WTC11 (cell line): ENCODE data around the gene ACIN1. TPM values are rescaled to one million over a fixed set of nuclear protein-coding genes. Genes with fewer than 3 reads are reported as not detected.

Experiments
- ATAC-seq: fragments of 200-7000 bp; cut with Tn5 transposase; 2 replicates; pipeline ENCODE4 v1.10.0; 2021; ENCODE audit warnings: mild to moderate bottlenecking, moderate library complexity
- CTCF ChIA-PET: fragments of 300-600 bp; sonication (Branson Sonifier 250); formaldehyde crosslinking; loops from one replicate; lab custom pipeline; 2021; ENCODE audit warnings: antibody characterized with exemption; lab: Charles Lee
- POLR2A ChIA-PET: fragments of 350-600 bp; sonication (Branson Sonifier 250); formaldehyde crosslinking; loops from one replicate; lab custom pipeline; 2021; ENCODE audit warnings: antibody characterized with exemption; lab: Charles Lee
- DNase-seq: peaks from one replicate; pipeline ENCODE4 v3.0.0; 2021; ENCODE audit warnings: low spot score
- H3K27ac Mint-ChIP-seq: 2 replicates; pipeline ENCODE4 v1.8.0; 2021; ENCODE audit warnings: mixed read lengths
- H3K27me3 Mint-ChIP-seq: 2 replicates; pipeline ENCODE4 v1.8.0; 2021; ENCODE audit warnings: low read depth, mild to moderate bottlenecking, moderate library complexity, mixed read lengths
- H3K36me3 Mint-ChIP-seq: 2 replicates; pipeline ENCODE4 v1.8.0; 2021; ENCODE audit warnings: mixed read lengths
- H3K4me1 Mint-ChIP-seq: 2 replicates; pipeline ENCODE4 v1.8.0; 2022; ENCODE audit warnings: mixed read lengths
- H3K4me3 Mint-ChIP-seq: 2 replicates; pipeline ENCODE4 v1.8.0; 2021; ENCODE audit warnings: mild to moderate bottlenecking, moderate library complexity, mixed read lengths
- H3K9me3 Mint-ChIP-seq: 2 replicates; pipeline ENCODE4 v1.8.0; 2021; ENCODE audit warnings: mixed read lengths
- ATF2 ChIP-seq: sonication (generic); formaldehyde crosslinking; IDR thresholded peaks from 2 replicates; pipeline ENCODE4 v1.8.1; 2022; ENCODE audit warnings: low read depth, missing genetic modification reagents, borderline replicate concordance
- HMGA2 ChIP-seq: fragments of 250-450 bp; sonication (Bioruptor Pico); IDR thresholded peaks from 2 replicates; pipeline ENCODE4 v1.4.0; 2021; ENCODE audit warnings: mild to moderate bottlenecking, moderate library complexity
- JUN ChIP-seq: sonication (generic); formaldehyde crosslinking; IDR thresholded peaks from 2 replicates; pipeline ENCODE4 v1.8.0; 2023; ENCODE audit warnings: mild to moderate bottlenecking, missing genetic modification reagents
- MXD4 ChIP-seq: fragments of 250-450 bp; sonication (Bioruptor Pico); IDR thresholded peaks from 2 replicates; pipeline ENCODE4 v1.8.0; 2021; ENCODE audit warnings: mild to moderate bottlenecking, moderate library complexity, borderline replicate concordance
- MYBL2 ChIP-seq: sonication (generic); formaldehyde crosslinking; IDR thresholded peaks from 2 replicates; pipeline ENCODE4 v1.8.1; 2023; ENCODE audit warnings: mild to moderate bottlenecking, moderate library complexity, missing genetic modification reagents
- NFATC4 ChIP-seq: fragments of 250-450 bp; sonication (Bioruptor Pico); IDR thresholded peaks from 2 replicates; pipeline ENCODE4 v1.9.0; 2021; ENCODE audit warnings: mild to moderate bottlenecking
- PRRX2 ChIP-seq: fragments of 250-450 bp; sonication (Bioruptor Pico); IDR thresholded peaks from 2 replicates; pipeline ENCODE4 v1.8.0; 2021; ENCODE audit warnings: mild to moderate bottlenecking
- SP1 ChIP-seq: sonication (generic); formaldehyde crosslinking; conservative IDR thresholded peaks from 2 replicates; pipeline ENCODE4 v1.8.1; 2022; ENCODE audit warnings: missing genetic modification reagents
- STAT6 ChIP-seq: sonication (generic); formaldehyde crosslinking; conservative IDR thresholded peaks from 2 replicates; pipeline ENCODE4 v1.8.1; 2023; ENCODE audit warnings: mild to moderate bottlenecking, low read depth, missing genetic modification reagents, moderate library complexity
- TP53 ChIP-seq: sonication (generic); formaldehyde crosslinking; IDR thresholded peaks from 2 replicates; pipeline ENCODE4 v1.8.1; 2023; ENCODE audit warnings: mild to moderate bottlenecking, missing genetic modification reagents
- ZBTB21 ChIP-seq: sonication (generic); formaldehyde crosslinking; IDR thresholded peaks from 2 replicates; pipeline ENCODE4 v1.8.1; 2023; ENCODE audit warnings: mild to moderate bottlenecking, missing genetic modification reagents, borderline replicate concordance
- ZNF138 ChIP-seq: sonication (generic); formaldehyde crosslinking; conservative IDR thresholded peaks from 2 replicates; pipeline ENCODE4 v1.8.1; 2022; ENCODE audit warnings: mild to moderate bottlenecking, moderate library complexity, missing genetic modification reagents
- ZNF219 ChIP-seq: sonication (generic); formaldehyde crosslinking; IDR thresholded peaks from 2 replicates; pipeline ENCODE4 v1.8.0; 2023; ENCODE audit warnings: missing genetic modification reagents, mild to moderate bottlenecking, borderline replicate concordance
- ZNF232 ChIP-seq: sonication (generic); formaldehyde crosslinking; IDR thresholded peaks from 2 replicates; pipeline ENCODE4 v1.8.0; 2022; ENCODE audit warnings: mild to moderate bottlenecking, missing genetic modification reagents
- ZNF281 ChIP-seq: sonication (generic); formaldehyde crosslinking; IDR thresholded peaks from 2 replicates; pipeline ENCODE4 v1.8.0; 2023; ENCODE audit warnings: mild to moderate bottlenecking, missing genetic modification reagents
- ZNF396 ChIP-seq: fragments of 250-450 bp; sonication (Bioruptor Pico); IDR thresholded peaks from 2 replicates; pipeline ENCODE4 v1.8.0; 2021; ENCODE audit warnings: mild to moderate bottlenecking, moderate library complexity, borderline replicate concordance
- ZNF416 ChIP-seq: fragments of 250-450 bp; sonication (Bioruptor Pico); IDR thresholded peaks from 2 replicates; pipeline ENCODE4 v1.9.0; 2021; ENCODE audit warnings: mild to moderate bottlenecking, inconsistent platforms
- total RNA-seq: library from RNA; stranded (reverse); gene quantifications from 3 replicates; pipeline ENCODE4 v1.2.3, GENCODE V29; 2021
- TF ChIP-seq, protein P1 (sequence below): fragments of 250-450 bp; sonication (Bioruptor Pico); IDR thresholded peaks from 2 replicates; pipeline ENCODE4 v2.1.2; 2022; ENCODE audit warnings: mild to moderate bottlenecking, moderate library complexity
- TF ChIP-seq, protein P2 (sequence below): sonication (generic); formaldehyde crosslinking; conservative IDR thresholded peaks from 2 replicates; pipeline ENCODE4 v1.8.1; 2022; ENCODE audit warnings: mild to moderate bottlenecking, missing genetic modification reagents
- TF ChIP-seq, protein P3 (sequence below): sonication (generic); formaldehyde crosslinking; IDR thresholded peaks from 2 replicates; pipeline ENCODE4 v1.8.0; 2022; ENCODE audit warnings: mild to moderate bottlenecking, missing genetic modification reagents
- TF ChIP-seq, protein P4 (sequence below): sonication (generic); formaldehyde crosslinking; IDR thresholded peaks from 2 replicates; pipeline ENCODE4 v1.8.0; 2023; ENCODE audit warnings: missing genetic modification reagents, mild to moderate bottlenecking, borderline replicate concordance

The ACIN1 gene
- total RNA-seq, 1 experiment from 2014 or later = 229 TPM

DNA sequence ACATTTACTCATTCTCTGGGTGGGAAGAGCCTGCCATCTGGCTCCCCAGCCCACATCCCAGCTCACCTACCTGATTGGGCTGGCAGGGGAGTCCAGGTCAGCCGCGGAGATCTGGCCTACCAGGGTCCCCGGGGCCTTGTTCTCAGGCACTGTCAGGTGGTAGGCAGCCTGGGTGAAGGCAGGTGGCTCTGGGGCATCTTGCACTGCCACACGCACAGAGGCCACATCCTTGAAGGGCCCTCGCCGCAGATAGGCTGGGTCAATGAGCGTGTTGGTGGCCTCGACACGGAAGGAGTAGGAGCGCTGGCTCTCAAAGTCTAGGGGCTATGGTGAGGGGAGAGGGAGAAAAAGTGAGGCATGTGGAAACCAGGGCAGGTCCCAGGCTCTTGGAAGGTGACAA, 41.5 kb downstream of the ACIN1 start (continued):
- TF ChIP-seq, protein P1, sequence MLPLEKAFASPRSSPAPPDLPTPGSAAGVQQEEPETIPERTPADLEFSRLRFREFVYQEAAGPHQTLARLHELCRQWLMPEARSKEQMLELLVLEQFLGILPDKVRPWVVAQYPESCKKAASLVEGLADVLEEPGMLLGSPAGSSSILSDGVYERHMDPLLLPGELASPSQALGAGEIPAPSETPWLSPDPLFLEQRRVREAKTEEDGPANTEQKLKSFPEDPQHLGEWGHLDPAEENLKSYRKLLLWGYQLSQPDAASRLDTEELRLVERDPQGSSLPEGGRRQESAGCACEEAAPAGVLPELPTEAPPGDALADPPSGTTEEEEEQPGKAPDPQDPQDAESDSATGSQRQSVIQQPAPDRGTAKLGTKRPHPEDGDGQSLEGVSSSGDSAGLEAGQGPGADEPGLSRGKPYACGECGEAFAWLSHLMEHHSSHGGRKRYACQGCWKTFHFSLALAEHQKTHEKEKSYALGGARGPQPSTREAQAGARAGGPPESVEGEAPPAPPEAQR = no peak
- TF ChIP-seq ZNF281 (no peak), ZNF219 (no peak), ZNF232 (CRISPR knock-in tag) (no peak)

DNA sequence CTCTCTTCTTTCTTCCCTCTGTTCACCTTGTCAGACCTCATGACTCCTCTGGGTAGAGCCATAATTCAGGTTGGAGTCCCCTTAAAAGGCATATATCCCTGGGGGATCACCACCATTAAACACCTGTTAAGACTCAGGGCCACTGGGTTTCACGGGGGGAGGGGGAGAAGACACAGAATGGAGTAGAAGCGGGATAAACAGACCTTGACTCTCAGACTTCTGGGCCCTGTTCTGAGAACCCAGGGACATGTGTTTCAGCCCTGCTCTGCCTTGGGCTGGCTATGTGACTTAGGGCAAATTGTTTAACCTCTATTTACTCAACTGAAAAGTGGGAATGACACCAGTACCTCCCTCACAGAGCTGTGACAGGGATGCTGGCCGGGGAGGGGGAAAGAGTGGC, 42.3 kb downstream of the ACIN1 start:
- TF ChIP-seq NFATC4 (CRISPR knock-in tag) = no peak
- TF ChIP-seq, protein P2, sequence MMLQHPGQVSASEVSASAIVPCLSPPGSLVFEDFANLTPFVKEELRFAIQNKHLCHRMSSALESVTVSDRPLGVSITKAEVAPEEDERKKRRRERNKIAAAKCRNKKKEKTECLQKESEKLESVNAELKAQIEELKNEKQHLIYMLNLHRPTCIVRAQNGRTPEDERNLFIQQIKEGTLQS (CRISPR knock-in tag) = no peak
- no peak for TF ChIP-seq MYBL2 (CRISPR knock-in tag)
- no peak for TF ChIP-seq ZNF416 (CRISPR knock-in tag)
- TF ChIP-seq ZBTB21 = no peak
- TF ChIP-seq ZNF138 (CRISPR knock-in tag) = no peak
- TF ChIP-seq, protein P3, sequence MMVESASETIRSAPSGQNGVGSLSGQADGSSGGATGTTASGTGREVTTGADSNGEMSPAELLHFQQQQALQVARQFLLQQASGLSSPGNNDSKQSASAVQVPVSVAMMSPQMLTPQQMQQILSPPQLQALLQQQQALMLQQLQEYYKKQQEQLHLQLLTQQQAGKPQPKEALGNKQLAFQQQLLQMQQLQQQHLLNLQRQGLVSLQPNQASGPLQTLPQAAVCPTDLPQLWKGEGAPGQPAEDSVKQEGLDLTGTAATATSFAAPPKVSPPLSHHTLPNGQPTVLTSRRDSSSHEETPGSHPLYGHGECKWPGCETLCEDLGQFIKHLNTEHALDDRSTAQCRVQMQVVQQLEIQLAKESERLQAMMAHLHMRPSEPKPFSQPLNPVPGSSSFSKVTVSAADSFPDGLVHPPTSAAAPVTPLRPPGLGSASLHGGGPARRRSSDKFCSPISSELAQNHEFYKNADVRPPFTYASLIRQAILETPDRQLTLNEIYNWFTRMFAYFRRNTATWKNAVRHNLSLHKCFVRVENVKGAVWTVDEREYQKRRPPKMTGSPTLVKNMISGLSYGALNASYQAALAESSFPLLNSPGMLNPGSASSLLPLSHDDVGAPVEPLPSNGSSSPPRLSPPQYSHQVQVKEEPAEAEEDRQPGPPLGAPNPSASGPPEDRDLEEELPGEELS (CRISPR knock-in tag) = no peak
- TF ChIP-seq PRRX2 (CRISPR knock-in tag) = no peak
- no peak for TF ChIP-seq STAT6
- no peak for TF ChIP-seq TP53 (CRISPR knock-in tag)
- no peak for TF ChIP-seq HMGA2 (CRISPR knock-in tag)
- TF ChIP-seq SP1 (CRISPR knock-in tag) = no peak
- no peak for TF ChIP-seq ZNF396
- TF ChIP-seq MXD4 = no peak
- TF ChIP-seq, protein P4, sequence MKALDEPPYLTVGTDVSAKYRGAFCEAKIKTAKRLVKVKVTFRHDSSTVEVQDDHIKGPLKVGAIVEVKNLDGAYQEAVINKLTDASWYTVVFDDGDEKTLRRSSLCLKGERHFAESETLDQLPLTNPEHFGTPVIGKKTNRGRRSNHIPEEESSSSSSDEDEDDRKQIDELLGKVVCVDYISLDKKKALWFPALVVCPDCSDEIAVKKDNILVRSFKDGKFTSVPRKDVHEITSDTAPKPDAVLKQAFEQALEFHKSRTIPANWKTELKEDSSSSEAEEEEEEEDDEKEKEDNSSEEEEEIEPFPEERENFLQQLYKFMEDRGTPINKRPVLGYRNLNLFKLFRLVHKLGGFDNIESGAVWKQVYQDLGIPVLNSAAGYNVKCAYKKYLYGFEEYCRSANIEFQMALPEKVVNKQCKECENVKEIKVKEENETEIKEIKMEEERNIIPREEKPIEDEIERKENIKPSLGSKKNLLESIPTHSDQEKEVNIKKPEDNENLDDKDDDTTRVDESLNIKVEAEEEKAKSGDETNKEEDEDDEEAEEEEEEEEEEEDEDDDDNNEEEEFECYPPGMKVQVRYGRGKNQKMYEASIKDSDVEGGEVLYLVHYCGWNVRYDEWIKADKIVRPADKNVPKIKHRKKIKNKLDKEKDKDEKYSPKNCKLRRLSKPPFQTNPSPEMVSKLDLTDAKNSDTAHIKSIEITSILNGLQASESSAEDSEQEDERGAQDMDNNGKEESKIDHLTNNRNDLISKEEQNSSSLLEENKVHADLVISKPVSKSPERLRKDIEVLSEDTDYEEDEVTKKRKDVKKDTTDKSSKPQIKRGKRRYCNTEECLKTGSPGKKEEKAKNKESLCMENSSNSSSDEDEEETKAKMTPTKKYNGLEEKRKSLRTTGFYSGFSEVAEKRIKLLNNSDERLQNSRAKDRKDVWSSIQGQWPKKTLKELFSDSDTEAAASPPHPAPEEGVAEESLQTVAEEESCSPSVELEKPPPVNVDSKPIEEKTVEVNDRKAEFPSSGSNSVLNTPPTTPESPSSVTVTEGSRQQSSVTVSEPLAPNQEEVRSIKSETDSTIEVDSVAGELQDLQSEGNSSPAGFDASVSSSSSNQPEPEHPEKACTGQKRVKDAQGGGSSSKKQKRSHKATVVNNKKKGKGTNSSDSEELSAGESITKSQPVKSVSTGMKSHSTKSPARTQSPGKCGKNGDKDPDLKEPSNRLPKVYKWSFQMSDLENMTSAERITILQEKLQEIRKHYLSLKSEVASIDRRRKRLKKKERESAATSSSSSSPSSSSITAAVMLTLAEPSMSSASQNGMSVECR (CRISPR knock-in tag) = no peak
- TF ChIP-seq ATF2 (CRISPR knock-in tag) = no peak
- no peak for TF ChIP-seq JUN (CRISPR knock-in tag)
- ChIA-PET CTCF (interaction anchor here (0.8 to 8.8 kb wide), 20 partner anchors 8 to 123 kb away, joined by 3 to 224 read pairs (median 7); partner anchors contain the start of genes AJUBA, PRMT5, PSMB11 and PSMB5), POLR2A (interaction anchor here (1.1 kb wide), 2 partner anchors 38 to 58 kb away, joined by 3 read pairs; no protein-coding TSS in a partner anchor)
- H3K27ac Mint-ChIP-seq = no peak overlapping the region
- DNase-seq (no peak), ATAC-seq (no peak)
- peaks cover 14% of the 10 kb centered on the region for H3K4me1 Mint-ChIP-seq
- peaks cover 5% of the 10 kb centered on the region; the same call in 1 of the 2 replicates for H3K27me3 Mint-ChIP-seq
- peaks cover 3% of the 10 kb centered on the region; the same call in 1 of the 2 replicates for H3K36me3 Mint-ChIP-seq
- no peaks in the 10 kb centered on the region for H3K9me3 Mint-ChIP-seq
- no peak overlapping the region for H3K4me3 Mint-ChIP-seq
